Ecto neural progenitor cell (in vitro differentiated cells): ENCODE data around the gene NOP53.
"Not testable (repeated sequence)": the region's sequence is repeated elsewhere in the genome, so short reads cannot be mapped to it uniquely, and the experiment has no call there.

Experiments used
- DNase-seq: peaks from one replicate; pipeline ENCODE4 v3.0.0-alpha.2; 2018; ENCODE audit warnings: low spot score

NOP53 gene

DNA sequence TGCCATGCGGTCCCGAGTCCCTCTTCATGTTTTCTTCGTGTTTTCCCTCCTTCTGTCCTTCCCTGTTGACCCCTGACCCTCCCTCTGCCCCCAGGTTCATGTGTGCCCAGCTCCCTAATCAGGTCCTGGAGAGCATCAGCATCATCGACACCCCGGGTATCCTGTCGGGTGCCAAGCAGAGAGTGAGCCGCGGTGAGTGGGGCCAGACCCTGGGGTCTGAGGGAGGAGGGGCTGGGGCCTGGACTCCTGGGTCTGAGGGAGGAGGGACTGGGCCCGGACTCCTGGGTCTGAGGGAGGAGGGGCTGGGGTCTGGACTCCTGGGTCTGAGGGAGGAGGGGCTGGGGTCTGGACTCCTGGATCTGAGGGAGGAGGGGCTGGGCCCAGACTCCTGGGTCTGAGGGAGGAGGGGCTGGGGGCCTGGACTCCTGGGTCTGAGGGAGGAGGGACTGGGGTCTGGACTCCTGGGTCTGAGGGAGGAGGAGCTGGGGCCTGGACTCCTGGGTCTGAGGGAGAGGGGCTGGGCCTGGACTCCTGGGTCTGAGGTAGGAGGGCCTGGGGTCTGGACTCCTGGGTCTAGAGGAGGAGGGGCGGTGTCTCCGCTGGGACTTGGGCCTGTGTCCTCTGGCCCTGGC is 26.8 kb upstream of the NOP53 start:
- not testable (repeated sequence) for DNase-seq

DNA sequence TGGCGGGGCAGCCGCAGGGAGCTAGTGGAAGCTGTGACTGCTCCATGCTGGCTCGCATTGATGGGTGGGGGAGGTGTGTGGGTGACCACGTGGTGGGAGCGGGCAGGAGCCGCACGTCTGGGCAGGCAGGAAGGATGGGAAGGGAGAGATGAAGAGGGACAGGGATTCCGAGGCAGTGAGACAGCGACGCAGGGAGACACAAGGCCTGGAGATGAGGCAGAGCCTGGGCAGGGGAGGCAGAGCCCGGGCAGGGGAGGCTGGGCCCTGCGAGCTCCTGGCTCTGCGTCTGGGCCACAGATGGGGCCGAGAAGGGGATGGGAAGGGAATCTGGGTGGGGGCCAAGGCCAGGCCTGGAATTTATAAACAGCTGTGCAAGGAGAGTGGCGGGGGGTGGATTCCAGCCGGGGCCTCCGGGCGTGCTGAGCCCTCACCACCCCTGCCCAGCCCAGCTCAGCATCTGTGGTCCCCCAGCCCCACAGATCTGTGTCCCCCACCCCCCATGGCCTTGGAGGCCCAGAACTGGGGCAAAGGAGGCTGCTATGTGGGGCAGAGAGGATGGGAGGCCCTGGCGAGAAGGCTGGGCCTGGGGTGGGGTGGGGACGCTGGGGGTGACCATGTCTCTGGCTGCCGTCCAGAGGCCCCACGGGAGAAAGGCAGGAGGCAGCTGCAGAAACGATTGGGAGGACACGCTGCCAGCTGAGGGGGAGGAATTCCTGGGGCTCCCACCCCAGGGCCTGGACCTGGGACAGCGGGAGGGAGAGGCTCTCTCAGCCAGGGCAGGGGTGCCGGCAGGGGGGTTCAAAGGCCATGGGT is 26.1 kb upstream of the NOP53 start:
- DNase-seq = peak; percentile 60

DNA sequence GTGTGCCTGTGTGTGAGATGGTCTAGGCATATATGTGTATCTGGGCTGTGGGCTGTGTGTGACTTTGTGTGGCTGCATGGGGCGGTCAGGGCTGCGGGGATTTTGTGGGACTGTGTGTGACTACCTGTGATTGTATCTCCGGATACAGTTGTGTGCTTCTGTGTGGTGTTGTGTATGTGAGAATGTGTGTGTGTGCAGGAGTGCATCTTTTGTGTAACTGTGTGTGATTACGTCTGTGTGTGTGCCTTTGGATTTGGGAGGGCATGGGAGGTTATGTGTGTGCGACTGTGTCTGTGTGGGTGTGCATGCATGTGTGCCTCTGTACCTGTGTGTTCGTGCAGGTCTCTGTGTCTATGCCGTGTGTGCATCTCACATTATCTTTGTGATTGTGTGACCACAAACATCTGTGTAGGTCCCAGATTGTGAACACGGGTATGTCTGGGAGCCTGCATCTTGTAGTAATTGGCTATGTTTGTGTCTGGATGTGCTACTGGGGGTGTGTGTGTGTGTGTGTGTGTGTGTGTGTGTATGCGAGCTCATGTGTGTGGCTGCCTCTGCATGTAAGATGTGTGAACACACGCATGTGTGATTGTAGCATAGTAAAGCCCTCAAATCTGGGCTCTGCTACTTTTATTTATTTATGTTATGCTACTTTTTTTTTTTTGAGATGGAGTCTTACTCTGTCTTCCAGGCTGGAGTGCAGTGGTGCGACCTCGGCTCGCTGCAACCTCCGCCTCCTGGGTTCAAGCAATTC is 24.5 kb upstream of the NOP53 start:
- DNase-seq = no peak

DNA sequence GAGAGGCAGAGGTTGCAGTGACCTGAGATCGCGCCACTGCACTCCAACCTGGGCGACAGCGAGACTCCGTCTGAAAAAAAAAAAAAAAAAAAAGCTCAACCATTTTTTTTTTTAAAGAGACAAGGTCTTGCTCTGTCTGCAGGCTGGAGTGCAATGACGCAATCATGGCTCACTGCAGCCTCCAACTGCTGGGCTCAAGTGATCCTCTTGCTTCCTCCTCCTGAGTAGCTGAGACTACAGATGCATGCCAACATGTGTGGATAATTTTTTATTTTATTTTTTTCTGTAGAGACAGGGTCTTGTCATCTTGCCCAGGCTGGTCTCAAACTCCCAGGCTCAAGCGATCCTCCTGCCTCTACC is 21.8 kb upstream of the NOP53 start:
- no peak for DNase-seq

DNA sequence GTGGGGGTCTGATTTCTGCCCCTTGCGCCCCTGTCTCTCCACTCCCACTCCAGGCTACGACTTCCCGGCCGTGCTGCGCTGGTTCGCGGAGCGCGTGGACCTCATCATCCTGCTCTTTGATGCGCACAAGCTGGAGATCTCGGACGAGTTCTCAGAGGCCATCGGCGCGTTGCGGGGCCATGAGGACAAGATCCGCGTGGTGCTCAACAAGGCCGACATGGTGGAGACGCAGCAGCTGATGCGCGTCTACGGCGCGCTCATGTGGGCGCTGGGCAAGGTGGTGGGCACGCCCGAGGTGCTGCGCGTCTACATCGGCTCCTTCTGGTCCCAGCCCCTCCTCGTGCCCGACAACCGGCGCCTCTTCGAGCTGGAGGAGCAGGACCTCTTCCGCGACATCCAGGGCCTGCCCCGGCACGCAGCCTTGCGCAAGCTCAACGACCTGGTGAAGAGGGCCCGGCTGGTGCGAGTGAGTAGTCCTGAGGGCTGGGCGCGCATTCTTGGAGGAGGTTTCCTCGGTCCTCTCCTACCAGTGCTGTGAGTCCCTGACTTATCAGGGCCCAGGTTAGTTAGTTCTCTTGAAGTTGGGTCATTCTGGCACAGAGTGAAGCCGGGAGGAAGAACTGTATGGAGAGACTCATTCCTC is 19.5 kb upstream of the NOP53 start:
- DNase-seq = no peak

DNA sequence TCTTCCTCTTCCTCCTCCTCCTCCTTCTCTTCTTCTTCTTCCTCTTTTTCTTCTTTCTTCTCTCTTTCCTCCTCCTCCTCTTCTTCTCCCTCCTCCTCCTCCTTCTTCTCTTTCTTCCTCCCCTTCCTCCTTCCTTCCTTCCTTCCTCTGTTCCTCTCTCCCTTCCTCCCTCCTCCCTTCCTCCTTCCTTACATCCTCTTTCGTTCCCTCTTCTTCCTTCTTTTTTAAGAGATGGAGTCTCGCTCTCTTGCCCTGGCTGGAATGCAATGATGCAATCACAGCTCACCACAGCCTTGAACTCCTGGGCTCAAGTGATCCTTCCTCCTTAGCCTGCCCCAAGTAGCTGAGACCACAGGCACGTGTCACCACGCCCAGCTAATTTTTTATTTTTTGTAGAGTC is 18.9 kb upstream of the NOP53 start:
- no peak for DNase-seq

DNA sequence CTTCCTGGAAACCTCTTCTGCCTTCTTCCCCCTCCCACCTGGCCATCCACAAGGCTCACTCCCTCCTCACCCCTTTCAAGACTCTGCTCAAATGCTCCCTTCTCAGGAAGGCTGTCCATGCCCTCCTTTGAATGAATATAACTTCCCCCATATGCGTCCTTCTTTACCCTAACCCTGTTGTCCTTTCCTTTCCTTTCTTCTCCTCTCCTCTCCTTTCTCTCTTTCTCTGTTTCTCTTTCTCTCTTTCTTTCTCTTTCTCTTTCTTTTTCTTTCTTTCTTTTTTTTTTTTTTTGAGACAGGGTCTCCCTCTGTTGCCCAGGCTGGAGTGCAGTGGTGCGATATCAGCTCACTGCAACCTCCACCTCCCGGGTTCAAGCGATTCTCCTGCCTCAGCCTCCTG is 17.1 kb upstream of the NOP53 start:
- DNase-seq = not testable (repeated sequence)

DNA sequence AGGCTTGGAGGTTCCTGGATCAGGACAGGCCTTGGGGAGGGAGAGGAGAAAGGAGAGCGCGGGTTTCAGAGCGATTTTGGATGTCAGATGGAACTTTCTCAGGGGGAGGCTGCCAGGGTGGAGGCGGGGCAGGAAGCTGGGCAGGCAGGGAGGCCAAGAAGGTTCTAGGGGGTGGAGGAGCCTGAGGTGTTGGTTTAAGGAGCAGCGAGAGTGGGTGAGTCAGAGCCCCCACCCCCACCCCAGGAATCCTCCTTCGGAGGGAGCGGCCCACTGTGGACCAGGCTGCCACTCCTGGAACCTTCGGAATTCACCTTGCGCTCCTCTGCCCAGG is 15.9 kb upstream of the NOP53 start:
- no peak for DNase-seq

DNA sequence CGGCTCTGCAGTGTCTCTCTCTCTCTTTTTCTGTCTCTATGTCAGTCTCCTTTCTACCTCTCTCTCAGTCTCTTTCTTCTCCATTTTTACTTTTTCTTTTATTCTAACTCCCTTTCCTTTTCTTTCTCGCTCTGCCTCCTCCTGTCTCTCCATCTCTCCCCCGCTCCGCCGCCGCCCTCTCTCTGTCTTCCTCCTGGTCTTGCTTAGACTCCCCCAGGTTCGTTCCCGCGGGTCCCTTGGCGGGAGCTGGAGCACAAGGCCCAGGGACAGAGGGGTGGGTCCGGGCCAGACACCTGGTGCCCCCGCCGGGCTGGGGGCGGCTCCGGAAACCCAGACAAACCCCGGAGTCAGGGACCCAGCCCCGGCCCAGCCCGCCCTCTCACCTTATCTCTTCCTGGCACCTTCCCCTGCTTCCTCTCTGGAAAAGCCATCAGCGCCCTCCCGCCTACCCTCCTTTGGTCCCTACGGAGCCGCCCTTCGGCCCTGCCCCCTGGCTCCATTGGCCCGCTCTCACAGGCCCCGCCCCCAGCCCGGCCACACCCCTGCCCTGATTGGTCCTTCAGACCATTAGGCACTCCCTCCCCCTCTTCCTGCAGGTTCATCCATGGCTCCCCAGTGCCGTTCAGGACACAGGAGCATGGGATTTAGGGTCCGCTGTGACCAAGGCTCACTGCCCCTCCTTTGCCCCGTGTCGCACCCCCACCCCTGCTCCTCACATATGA is 15.4 kb upstream of the NOP53 start:
- DNase-seq = peak; percentile 83

DNA sequence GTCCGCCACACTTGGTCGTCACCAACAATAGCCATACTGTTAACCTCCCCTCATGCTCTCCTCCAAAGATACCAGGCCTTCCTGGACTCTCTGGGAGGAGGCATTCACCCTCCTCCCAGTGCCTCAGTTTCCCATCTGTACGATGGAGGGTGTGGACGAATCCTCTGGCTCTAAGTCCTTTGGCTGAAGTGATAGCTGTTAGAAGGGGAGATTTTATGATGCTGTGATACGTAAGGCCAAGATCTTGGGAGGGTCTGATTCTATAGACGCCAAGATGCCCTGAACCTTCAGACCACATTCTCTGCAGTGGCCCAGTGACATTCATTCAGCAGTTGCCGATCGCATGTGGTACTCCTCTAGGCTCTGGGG is 14.8 kb upstream of the NOP53 start:
- DNase-seq = no peak

DNA sequence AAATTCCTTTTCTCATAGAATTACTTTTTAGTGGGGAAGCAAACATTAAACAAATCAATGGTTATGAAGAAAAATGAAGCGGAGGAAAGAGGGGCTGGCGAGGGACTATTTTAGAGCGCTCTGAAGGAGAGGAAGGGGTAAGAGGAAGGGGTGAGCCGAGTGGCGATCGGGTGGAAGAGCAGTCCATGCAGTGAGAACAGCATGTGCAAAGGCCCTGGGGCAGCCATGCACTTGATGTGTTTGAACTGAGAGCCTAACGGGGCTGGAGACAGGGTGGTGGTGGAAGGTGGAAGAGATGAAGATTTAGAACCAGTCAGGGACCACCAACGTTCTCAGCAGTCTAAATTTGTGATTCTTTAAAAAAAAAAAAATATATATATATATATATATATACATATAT is 14.4 kb upstream of the NOP53 start:
- no peak for DNase-seq

DNA sequence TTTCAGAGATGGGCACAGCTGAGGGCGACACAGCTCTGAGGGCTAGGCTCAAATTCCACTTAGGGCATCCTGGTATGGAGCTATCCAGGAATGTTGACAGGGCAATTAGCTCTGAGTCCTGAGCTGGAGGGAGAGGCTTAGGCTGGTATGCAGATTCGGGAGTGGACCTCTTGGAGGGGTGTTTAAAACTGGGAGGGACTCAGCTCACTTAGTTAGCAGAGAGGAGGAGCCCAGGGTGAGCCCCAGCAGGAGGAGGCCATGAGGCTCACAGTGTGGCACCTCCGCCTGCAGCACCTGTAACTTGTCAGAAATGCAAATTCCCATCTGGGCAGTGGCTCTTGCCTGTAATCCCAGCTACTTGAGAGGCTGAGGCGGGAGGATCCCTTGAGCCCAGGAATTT is 10.2 kb upstream of the NOP53 start:
- no peak for DNase-seq

DNA sequence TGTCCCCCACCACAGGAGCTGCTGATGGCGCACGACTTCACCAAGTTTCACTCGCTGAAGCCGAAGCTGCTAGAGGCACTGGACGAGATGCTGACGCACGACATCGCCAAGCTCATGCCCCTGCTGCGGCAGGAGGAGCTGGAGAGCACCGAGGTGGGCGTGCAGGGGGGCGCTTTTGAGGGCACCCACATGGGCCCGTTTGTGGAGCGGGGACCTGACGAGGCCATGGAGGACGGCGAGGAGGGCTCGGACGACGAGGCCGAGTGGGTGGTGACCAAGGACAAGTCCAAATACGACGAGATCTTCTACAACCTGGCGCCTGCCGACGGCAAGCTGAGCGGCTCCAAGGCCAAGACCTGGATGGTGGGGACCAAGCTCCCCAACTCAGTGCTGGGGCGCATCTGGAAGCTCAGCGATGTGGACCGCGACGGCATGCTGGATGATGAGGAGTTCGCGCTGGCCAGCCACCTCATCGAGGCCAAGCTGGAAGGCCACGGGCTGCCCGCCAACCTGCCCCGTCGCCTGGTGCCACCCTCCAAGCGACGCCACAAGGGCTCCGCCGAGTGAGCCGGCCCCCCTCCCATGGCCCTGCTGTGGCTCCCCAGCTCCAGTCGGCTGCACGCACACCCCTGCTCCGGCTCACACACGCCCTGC is 4.4 kb upstream of the NOP53 start:
- DNase-seq = no peak

DNA sequence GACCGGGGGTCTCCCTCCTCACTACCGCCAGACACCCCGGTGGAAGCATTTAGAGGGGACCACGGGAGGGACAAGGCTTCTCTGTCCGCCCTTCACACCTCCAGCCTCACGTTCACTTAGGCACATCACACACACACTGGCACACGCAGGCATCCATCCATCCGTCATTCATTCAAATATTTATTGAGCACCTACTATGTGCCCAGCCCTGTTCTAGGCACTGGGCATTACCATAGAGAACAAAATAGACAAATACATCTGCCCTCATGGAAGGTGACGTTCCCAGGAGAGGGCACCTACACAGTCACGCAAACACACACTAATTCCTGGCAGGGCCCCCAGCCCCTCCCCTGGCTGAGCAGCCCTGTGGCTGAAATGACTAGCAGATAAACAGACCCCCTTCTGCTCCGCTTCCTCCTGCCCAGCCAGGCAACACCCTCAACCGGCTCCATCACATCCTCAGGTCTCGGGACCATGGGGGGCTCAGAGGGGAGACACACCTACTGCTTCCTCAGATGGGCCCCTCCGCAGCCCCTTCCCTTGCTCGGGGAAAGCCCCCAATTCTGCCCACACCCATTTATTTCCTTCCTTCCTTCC is 3.7 kb upstream of the NOP53 start:
- DNase-seq = no peak

DNA sequence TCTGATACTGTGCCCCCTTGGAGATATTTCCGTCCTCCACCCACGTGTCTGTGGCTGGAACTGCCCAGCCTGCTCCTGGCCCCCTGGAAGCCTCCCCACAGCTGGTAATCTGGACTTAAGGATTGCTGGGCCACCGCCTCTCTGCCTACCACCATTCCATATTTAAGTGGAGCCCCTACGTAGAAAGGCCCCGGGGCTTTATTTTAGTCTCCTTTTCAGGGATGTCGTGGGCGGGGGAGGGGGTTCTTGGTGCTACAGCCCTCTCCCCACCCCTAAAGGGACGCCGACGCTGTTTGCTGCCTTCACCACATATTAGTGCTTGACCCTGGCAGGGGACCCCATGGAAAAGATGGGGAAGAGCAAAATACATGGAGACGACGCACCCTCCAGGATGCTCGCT is 2.7 kb upstream of the NOP53 start:
- no peak for DNase-seq

DNA sequence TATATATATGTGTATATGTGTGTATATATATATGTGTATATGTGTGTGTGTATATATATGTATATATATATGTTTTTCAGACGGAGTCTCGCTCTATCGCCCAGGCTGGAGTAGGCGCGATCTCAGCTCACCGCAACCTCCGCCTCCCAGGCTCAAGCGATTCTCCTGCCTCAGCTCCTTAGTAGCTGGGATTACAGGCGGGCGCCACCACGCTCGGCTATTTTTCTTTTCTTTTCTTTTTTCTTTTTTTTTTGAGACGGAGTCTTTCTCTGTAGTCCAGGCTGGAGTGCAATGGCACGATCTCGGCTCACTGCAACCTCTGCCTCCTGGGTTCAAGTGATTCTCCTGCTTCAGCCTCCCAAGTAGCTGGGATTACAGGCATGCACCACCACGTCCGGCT is 783 bp downstream of the NOP53 start:
- not testable (repeated sequence) for DNase-seq

DNA sequence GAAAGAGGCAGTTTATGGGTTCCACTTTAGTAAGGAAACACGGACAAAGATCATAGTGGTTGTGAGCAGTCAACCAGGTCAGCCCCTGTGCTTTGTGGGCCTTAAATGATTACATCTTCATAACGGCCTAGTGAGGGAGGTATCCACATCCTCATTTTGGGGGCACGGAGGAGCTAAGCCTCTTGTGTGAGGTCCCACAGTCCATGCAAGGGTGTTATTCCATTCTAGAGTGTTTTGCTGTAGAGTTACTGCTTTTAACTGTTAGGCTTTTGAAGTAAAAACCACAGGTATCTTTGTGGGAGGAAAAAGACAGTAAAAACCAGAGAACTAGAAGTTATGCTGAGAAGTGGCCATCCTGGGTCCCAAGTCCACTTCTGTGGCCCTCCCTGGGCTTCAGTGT is 4.0 kb downstream of the NOP53 start:
- DNase-seq = no peak

DNA sequence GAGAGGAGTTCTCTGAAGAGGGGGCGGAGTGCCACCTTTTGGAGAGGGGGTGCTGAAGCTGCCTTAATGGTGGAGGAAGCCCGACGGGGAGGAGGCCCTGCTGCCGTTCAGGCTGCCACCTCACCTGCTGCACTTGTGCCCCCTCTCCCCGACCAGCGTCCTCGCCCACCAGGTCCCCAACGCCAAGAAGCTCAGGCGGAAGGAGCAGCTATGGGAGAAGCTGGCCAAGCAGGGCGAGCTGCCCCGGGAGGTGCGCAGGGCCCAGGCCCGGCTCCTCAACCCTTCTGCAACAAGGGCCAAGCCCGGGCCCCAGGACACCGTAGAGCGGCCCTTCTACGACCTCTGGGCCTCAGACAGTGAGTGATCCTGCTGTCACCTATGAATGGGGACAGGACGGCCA is 5.4 kb downstream of the NOP53 start:
- DNase-seq = no peak

DNA sequence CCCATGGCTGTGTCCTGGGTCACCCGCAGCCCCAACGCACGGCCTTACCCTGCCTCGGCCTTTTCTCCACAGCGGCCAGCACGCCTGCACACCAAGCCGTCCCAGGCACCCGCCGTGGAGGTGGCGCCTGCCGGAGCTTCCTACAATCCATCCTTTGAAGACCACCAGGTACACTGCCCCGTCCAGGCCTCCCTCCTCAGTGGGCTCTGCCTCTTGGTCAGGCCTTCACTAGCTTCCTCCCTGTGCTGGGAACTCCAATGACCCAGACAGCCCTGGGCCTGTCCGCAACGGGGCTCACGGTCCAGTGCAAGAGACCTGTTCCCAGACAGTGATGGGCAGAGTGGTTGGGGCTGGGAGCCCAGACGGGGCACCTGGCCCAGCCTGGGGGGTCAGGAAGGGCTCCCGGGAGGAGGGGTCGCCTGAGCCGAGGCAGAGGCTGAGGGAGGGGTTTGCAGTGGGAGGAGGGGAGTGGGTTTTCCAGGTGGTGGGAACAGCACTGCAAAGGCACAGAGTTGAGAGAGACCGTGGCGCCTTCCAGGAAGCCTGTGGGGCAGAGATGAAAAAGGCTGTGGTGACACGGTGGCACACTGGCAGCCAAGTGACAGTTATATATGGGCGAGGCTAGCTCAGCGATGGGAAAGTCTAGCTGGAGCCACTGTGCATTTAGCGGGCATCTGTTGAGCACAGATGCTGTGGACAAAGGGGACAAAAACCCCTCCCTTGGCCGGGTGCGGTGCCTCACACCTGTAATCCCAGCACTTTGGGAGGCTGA is 7.3 kb downstream of the NOP53 start:
- no peak for DNase-seq

DNA sequence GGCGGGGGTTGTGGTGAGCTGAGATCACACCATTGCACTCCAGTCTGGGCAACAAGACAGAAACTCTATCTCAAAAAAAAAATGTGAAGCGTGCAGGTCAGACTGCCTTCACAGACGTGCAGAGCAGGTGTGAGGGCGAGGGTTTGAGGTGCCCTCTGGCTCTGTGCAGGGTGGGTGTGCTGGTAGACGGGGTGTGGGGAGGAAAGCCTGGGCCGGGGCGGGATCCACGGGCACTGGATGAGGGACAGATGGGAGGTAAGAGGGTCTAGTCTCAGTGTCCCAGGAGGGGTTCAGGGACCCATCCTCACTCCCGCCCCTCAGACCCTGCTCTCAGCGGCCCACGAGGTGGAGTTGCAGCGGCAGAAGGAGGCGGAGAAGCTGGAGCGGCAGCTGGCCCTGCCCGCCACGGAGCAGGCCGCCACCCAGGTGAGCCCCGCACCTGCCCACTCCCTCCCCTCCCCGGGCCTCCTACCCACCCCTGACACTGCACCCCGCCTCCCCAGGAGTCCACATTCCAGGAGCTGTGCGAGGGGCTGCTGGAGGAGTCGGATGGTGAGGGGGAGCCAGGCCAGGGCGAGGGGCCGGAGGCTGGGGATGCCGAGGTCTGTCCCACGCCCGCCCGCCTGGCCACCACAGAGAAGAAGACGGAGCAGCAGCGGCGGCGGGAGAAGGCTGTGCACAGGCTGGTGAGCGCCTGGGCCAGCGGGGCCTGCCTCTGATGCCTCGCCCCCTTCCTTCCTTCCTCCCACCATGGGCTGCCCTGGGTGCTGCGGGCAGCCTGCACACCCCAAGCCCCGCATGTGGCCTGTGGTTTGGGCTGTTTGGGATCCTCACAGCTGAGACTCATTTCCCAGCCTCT is 9.1 kb downstream of the NOP53 start:
- DNase-seq = no peak
